Nephron progenitor cell (in vitro differentiated cells): ENCODE results near the gene ZNF189.

Experiments used
- DNase-seq: peaks from one replicate; pipeline ENCODE4 v3.0.0; 2021
- H3K27ac Mint-ChIP-seq: 2 replicates; pipeline ENCODE4 v1.8.0; 2021; ENCODE audit warnings: mild to moderate bottlenecking, moderate library complexity, mixed read lengths
- H3K27me3 Mint-ChIP-seq: 2 replicates; pipeline ENCODE4 v1.8.0; 2021; ENCODE audit warnings: mild to moderate bottlenecking, low read depth, mixed read lengths; ENCODE audit not compliant: poor library complexity
- H3K36me3 Mint-ChIP-seq: 2 replicates; pipeline ENCODE4 v1.8.0; 2021; ENCODE audit warnings: low read depth, mixed read lengths
- H3K4me1 Mint-ChIP-seq: 2 replicates; pipeline ENCODE4 v1.8.0; 2021; ENCODE audit warnings: mixed read lengths
- H3K4me3 Mint-ChIP-seq: 2 replicates; pipeline ENCODE4 v1.8.0; 2021; ENCODE audit warnings: mild to moderate bottlenecking, moderate library complexity, mixed read lengths
- H3K9me3 Mint-ChIP-seq: 2 replicates; pipeline ENCODE4 v1.8.0; 2021; ENCODE audit warnings: mild to moderate bottlenecking, moderate library complexity, mixed read lengths
- TF ChIP-seq, protein P1 (sequence below): fragments of 200-600 bp; sonication (generic); IDR thresholded peaks from 2 replicates; pipeline ENCODE4 v1.5.0; 2021; ENCODE audit warnings: antibody characterized with exemption

The ZNF189 gene

DNA sequence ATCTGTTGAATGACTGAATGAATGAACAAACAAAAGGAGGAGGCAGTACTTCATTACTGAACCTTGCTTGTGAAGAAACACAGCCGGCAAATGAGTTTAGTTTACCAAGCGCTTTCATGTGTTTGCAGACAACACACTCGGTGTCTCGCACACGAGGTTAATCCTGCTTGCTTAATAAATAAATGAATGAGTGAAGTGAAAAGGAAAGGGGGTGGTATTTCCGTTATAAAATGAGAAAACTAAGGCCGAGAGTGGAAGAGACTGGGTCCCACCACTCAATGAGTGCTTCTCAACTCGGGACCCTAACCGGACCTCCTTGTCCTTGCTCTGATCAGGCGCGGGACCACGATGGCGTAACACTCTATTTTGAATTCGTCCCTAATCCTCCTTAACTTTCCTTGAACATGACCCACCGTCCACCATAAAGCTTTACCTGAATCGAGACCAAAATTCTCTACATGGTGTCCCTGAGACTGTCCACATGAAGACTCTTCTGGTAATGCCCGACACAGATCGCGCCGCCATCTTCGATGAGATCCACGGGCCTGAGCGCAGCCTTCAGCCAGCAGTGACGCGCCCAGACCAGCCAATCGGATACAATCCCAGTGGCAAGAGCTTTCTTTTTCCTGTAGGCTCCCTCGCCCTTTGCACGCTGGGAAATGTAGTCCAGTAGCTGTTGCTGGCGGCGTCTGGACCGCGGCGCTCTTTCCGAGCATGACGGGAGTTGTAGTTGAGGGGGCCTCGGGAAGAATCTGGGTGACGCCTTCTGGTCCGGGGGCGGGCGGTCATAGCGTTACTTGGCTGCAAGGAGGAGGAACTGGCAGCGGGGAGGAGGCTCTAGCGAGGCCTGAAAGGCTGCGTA lies at the start of gene ZNF189, which contains the start of gene MRPL50:
ZNF189 (plus strand) TSS at position 784 of the 862 bp plus-strand sequence. CDS start 306 bp downstream, outside the sequence.
MRPL50 (minus strand) TSS at position 551 of the 862 bp plus-strand sequence; CDS start at position 525, 26 bp downstream.
- H3K27me3 Mint-ChIP-seq, result no peaks in the 10 kb centered on the region
- peak within 1 kb of the TSS; percentile 99 for H3K4me3 Mint-ChIP-seq
- H3K4me1 Mint-ChIP-seq, result peaks cover 35% of the 10 kb centered on the region
- DNase-seq, result peak; percentile 92
- H3K36me3 Mint-ChIP-seq, result peaks cover 87% of the 10 kb centered on the region
- peaks cover 80% of the 10 kb centered on the region for H3K9me3 Mint-ChIP-seq
- H3K27ac Mint-ChIP-seq, result peak within 1 kb of the TSS; percentile 100
- TF ChIP-seq, protein P1, sequence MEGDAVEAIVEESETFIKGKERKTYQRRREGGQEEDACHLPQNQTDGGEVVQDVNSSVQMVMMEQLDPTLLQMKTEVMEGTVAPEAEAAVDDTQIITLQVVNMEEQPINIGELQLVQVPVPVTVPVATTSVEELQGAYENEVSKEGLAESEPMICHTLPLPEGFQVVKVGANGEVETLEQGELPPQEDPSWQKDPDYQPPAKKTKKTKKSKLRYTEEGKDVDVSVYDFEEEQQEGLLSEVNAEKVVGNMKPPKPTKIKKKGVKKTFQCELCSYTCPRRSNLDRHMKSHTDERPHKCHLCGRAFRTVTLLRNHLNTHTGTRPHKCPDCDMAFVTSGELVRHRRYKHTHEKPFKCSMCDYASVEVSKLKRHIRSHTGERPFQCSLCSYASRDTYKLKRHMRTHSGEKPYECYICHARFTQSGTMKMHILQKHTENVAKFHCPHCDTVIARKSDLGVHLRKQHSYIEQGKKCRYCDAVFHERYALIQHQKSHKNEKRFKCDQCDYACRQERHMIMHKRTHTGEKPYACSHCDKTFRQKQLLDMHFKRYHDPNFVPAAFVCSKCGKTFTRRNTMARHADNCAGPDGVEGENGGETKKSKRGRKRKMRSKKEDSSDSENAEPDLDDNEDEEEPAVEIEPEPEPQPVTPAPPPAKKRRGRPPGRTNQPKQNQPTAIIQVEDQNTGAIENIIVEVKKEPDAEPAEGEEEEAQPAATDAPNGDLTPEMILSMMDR, result no peak

DNA sequence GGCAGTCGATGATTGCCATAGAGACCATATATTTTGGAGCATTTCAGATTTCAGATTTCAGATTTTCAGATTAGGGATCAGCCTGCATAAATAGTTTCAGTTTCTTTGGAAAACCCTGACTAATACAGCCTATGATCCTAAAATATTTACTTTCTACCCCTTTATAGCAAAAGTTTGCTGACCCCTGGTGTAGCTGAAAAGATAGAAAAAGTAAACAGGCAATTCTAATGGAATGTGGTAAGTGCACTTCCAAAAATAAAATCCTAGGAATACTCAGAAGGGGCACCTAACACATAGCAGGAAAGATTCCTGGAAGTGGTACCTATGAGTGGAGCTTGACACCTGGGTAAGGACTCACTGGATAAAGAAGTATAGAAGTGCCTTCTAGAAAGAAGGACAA lies 48.4 kb upstream of the ZNF189 start:
- no peak overlapping the region for H3K4me3 Mint-ChIP-seq
- TF ChIP-seq, protein P1, result no peak
- no peaks in the 10 kb centered on the region for H3K9me3 Mint-ChIP-seq
- DNase-seq, result no peak
- peaks cover 4% of the 10 kb centered on the region for H3K27me3 Mint-ChIP-seq
- no peak overlapping the region for H3K27ac Mint-ChIP-seq
- H3K36me3 Mint-ChIP-seq, result no peaks in the 10 kb centered on the region
- no peaks in the 10 kb centered on the region for H3K4me1 Mint-ChIP-seq

DNA sequence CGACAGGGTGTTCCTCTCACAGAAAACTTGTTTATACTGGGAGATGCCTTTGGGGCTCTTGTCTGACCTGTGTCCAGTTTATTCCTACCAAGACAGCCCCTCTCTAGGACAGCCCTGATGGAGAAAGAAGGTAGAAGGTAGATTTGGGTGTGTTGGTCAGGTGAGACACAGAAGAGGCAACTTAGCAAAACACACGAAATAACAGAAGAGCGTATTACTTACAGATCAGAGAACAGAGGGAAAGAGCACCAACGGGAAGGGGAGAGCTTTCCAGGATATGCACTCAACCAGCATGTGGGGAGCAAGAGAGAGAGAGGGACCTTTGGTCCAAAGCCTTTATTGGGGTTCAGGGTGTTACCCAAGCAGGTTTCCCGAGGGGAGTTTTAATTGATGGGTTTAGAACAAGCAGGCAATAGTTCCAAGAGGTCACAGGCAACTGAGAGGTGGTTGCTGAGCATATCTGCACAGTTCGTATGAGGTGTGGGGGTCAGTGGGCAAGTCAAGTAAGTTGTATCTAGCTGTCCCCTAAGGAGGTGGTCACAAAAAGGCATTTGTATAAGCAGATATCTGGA lies 45.7 kb upstream of the ZNF189 start:
- Mint-ChIP-seq H3K4me1 (no peaks in the 10 kb centered on the region), H3K27me3 (peaks cover 3% of the 10 kb centered on the region), H3K36me3 (no peaks in the 10 kb centered on the region), H3K27ac (no peak overlapping the region), H3K4me3 (no peak overlapping the region), H3K9me3 (no peaks in the 10 kb centered on the region)
- no peak for DNase-seq
- TF ChIP-seq, protein P1, result no peak

DNA sequence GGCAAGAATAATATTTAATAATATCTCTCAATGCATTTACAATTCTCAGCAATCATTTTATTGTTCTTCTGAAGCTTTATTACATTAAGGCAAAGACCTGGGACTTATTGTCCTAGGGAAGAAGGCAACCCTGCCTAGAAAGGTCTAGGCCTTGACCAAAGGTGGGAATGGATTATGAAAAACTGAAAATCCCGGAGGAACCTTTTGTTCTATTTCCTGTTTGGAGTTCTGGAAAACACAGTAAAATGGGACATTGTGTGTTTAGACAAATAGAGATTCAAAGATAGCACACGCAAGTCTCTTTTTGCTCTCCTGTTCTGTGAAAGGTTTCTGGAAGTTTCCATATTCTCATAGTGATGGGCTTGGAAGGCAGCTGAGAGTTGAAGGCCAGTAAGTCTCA lies 45.0 kb upstream of the ZNF189 start:
- no peaks in the 10 kb centered on the region for H3K9me3 Mint-ChIP-seq
- H3K27me3 Mint-ChIP-seq, result peaks cover 3% of the 10 kb centered on the region
- DNase-seq, result no peak
- H3K4me3 Mint-ChIP-seq, result no peak overlapping the region
- no peak overlapping the region for H3K27ac Mint-ChIP-seq
- TF ChIP-seq, protein P1, result no peak
- H3K36me3 Mint-ChIP-seq, result no peaks in the 10 kb centered on the region
- no peaks in the 10 kb centered on the region for H3K4me1 Mint-ChIP-seq

DNA sequence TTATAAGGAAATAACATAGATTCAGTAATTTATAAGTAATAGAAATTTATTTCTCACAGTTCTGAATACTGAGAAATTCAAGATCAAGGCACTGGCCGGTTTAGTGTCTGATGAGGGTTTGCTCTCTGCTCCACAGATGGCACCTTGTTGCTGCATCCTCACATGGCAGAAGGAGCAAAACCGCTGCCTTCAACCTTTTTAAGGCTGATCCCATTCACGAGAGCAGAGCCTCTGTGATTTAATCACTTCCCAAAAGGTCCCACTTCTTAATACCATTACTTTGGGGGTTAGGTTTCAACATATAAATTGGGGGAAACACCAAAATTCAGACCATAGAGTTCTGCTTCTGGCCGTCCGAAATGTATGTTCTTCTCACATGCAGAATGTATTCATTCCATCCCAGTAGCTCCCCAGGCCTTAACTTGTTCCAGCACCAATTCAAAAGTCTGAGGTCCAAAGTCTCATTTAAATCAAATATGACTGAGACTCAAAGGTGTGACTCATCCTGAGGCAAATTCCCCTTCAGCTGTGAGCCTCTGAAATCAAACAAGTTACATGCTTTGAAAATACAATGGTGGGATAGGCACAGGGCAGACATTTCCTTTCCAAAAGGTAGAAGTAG lies 44.4 kb upstream of the ZNF189 start:
- Mint-ChIP-seq H3K9me3 (no peaks in the 10 kb centered on the region), H3K36me3 (no peaks in the 10 kb centered on the region), H3K27ac (no peak overlapping the region), H3K4me1 (no peaks in the 10 kb centered on the region), H3K27me3 (peaks cover 3% of the 10 kb centered on the region), H3K4me3 (no peak overlapping the region)
- no peak for DNase-seq
- TF ChIP-seq, protein P1, result no peak
